ENCODE results near the gene CD99.

CD99 gene

DNA sequence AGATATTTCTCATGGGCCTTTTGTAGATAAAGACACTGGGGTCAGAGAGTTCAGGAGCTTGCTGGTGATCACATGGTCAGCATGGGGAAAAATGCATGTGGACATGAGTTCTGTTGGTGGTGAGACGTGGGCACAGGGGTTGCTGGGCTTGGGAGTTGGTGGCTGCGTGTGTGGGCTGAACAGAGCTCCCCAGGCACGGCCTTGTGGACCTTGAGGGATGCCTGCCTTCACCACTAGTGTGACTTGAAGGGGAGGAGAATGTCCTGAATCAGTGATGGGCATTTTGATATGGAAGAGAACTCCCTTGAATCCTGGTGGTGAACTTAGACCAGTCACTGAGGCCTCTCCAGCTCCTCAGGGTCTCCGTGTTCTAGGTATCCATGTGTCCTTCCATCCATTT, 8.9 kb downstream of the CD99 start:
- no peaks in the 10 kb centered on the region for H3K4me1 ChIP-seq (ENCODE audit: control insufficient read depth, insufficient read depth, low read length)
- no peak overlapping the region for H3K4me3 ChIP-seq (ENCODE audit: low read depth, low read length)
- no peaks in the 10 kb centered on the region for H3K9me3 ChIP-seq (ENCODE audit: control insufficient read depth, insufficient read depth, low read depth, low read length)
- ChIA-PET CTCF (no interaction called here), POLR2A (no interaction called here)
- no peak for TF ChIP-seq ZNF391 (tag by site-specific recombination; IDR thresholded peaks at IDR 0.05; ENCODE audit: borderline replicate concordance, low read depth)
- TF ChIP-seq, protein P1, sequence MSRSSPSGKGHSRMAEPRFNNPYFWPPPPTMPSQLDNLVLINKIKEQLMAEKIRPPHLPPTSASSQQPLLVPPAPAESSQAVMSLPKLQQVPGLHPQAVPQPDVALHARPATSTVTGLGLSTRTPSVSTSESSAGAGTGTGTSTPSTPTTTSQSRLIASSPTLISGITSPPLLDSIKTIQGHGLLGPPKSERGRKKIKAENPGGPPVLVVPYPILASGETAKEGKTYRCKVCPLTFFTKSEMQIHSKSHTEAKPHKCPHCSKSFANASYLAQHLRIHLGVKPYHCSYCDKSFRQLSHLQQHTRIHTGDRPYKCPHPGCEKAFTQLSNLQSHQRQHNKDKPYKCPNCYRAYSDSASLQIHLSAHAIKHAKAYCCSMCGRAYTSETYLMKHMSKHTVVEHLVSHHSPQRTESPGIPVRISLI (tag by site-specific recombination; IDR thresholded peaks at IDR 0.05) = no peak
- no peak for TF ChIP-seq SCRT2 (tag by site-specific recombination; IDR thresholded peaks at IDR 0.05)
- TF ChIP-seq, protein P2, sequence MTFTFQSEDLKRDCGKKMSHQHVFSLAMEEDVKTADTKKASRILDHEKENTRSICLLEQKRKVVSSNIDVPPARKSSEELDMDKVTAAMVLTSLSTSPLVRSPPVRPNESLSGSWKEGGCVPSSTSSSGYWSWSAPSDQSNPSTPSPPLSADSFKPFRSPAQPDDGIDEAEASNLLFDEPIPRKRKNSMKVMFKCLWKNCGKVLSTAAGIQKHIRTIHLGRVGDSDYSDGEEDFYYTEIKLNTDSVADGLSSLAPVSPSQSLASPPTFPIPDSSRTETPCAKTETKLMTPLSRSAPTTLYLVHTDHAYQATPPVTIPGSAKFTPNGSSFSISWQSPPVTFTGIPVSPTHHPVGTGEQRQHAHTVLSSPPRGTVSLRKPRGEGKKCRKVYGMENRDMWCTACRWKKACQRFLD (tag by site-specific recombination; IDR thresholded peaks at IDR 0.05) = no peak
- TF ChIP-seq, protein P3, sequence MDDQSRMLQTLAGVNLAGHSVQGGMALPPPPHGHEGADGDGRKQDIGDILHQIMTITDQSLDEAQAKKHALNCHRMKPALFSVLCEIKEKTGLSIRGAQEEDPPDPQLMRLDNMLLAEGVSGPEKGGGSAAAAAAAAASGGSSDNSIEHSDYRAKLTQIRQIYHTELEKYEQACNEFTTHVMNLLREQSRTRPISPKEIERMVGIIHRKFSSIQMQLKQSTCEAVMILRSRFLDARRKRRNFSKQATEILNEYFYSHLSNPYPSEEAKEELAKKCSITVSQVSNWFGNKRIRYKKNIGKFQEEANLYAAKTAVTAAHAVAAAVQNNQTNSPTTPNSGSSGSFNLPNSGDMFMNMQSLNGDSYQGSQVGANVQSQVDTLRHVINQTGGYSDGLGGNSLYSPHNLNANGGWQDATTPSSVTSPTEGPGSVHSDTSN (CRISPR knock-in tag; IDR thresholded peaks at IDR 0.05) = no peak
- TF ChIP-seq GLI4 (tag by site-specific recombination; IDR thresholded peaks at IDR 0.05) = no peak
- H3K36me3 ChIP-seq (ENCODE audit: control insufficient read depth in 2 of 2, insufficient read depth in 1 of 2, low read length in 2 of 2) = peaks cover 8 to 13% of the 10 kb centered on the region in 2 experiments; a peak in 2 of 3 replicates
- H3K27ac ChIP-seq (ENCODE audit: extremely low read depth, low read depth, low read length) = no peak overlapping the region

DNA sequence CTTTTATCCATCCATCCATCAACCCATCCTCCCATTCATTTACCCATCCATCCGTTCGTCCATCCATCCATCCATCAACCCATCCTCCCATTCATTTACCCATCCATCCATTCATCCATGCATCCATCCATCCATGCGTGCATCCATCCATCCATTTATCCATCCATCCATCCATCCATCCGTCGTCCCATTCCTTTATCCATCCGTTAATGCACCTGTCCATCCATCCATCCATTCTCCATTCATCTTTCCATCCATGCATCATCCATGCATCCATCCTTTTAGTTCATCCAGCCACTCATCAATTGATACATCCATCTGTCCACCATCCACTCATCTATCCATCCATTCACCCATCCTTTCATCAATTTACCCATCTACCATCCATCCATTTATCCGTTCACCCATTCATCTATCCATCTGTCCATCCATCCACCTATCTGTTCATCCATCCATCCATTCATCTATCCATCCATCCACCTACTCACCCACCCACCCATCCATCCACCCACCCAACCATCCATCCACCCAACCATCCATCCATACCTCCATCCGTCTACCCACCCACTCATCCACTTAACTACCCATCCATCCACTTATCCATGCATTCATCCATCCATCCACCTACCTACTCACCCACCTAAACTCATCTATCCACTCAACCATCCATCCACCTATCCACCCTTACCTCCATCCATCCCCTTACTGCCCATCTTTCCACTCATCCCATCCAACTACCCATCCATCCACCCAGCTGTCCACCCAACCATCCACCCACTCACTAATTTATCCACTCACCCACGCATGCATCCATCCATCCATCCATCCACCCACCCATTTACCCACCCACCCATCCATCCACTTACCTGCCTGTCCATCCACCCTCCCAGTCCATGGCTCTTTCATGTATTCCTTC, 9.6 kb downstream of the CD99 start:
- POLR2A ChIA-PET = no interaction called here
- Histone ChIP-seq H3K9me3 (ENCODE audit: control insufficient read depth, insufficient read depth, low read depth, low read length) (no peaks in the 10 kb centered on the region), H3K27ac (ENCODE audit: extremely low read depth, low read depth, low read length) (no peak overlapping the region), H3K4me1 (ENCODE audit: control insufficient read depth, insufficient read depth, low read length) (no peaks in the 10 kb centered on the region), H3K36me3 (ENCODE audit: control insufficient read depth in 2 of 2, insufficient read depth in 1 of 2, low read length in 2 of 2) (peaks cover 8 to 13% of the 10 kb centered on the region in 2 experiments; a peak in 2 of 3 replicates), H3K4me3 (ENCODE audit: low read depth, low read length) (no peak overlapping the region)
- TF ChIP-seq KLF16 (tag by site-specific recombination; IDR thresholded peaks at IDR 0.05) (no peak), ZNF792 (tag by site-specific recombination; IDR thresholded peaks at IDR 0.05) (no peak), TCF7L2 (IDR thresholded peaks at IDR 0.05; ENCODE audit: borderline replicate concordance, low read depth, low read length) (no peak), ZNF274 (IDR thresholded peaks at IDR 0.05; ENCODE audit: low read length) (no peak), ZNF274 (tag by site-specific recombination; IDR thresholded peaks at IDR 0.05; ENCODE audit: borderline replicate concordance) (no peak), EGR2 (tag by site-specific recombination; IDR thresholded peaks at IDR 0.05; ENCODE audit: low read depth) (peak; percentile 100), ZBTB17 (tag by site-specific recombination; IDR thresholded peaks at IDR 0.05) (peak; percentile 97), ZNF416 (tag by site-specific recombination; IDR thresholded peaks at IDR 0.05) (no peak), YY2 (tag by site-specific recombination; IDR thresholded peaks at IDR 0.05) (no peak), ZFHX2 (tag by site-specific recombination; conservative IDR thresholded peaks at IDR 0.05) (peak; percentile 91), ZNF366 (tag by site-specific recombination; conservative IDR thresholded peaks at IDR 0.05) (peak; percentile 95)
- TF ChIP-seq, protein P4, sequence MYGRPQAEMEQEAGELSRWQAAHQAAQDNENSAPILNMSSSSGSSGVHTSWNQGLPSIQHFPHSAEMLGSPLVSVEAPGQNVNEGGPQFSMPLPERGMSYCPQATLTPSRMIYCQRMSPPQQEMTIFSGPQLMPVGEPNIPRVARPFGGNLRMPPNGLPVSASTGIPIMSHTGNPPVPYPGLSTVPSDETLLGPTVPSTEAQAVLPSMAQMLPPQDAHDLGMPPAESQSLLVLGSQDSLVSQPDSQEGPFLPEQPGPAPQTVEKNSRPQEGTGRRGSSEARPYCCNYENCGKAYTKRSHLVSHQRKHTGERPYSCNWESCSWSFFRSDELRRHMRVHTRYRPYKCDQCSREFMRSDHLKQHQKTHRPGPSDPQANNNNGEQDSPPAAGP (tag by site-specific recombination; IDR thresholded peaks at IDR 0.05) = no peak
- TF ChIP-seq, protein P5, sequence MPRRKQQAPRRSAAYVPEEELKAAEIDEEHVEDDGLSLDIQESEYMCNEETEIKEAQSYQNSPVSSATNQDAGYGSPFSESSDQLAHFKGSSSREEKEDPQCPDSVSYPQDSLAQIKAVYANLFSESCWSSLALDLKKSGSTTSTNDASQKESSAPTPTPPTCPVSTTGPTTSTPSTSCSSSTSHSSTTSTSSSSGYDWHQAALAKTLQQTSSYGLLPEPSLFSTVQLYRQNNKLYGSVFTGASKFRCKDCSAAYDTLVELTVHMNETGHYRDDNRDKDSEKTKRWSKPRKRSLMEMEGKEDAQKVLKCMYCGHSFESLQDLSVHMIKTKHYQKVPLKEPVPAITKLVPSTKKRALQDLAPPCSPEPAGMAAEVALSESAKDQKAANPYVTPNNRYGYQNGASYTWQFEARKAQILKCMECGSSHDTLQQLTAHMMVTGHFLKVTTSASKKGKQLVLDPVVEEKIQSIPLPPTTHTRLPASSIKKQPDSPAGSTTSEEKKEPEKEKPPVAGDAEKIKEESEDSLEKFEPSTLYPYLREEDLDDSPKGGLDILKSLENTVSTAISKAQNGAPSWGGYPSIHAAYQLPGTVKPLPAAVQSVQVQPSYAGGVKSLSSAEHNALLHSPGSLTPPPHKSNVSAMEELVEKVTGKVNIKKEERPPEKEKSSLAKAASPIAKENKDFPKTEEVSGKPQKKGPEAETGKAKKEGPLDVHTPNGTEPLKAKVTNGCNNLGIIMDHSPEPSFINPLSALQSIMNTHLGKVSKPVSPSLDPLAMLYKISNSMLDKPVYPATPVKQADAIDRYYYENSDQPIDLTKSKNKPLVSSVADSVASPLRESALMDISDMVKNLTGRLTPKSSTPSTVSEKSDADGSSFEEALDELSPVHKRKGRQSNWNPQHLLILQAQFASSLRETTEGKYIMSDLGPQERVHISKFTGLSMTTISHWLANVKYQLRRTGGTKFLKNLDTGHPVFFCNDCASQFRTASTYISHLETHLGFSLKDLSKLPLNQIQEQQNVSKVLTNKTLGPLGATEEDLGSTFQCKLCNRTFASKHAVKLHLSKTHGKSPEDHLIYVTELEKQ (tag by site-specific recombination; IDR thresholded peaks at IDR 0.05; ENCODE audit: borderline replicate concordance) = no peak
- TF ChIP-seq, protein P2 (tag by site-specific recombination; IDR thresholded peaks at IDR 0.05) = no peak
- TF ChIP-seq, protein P6, sequence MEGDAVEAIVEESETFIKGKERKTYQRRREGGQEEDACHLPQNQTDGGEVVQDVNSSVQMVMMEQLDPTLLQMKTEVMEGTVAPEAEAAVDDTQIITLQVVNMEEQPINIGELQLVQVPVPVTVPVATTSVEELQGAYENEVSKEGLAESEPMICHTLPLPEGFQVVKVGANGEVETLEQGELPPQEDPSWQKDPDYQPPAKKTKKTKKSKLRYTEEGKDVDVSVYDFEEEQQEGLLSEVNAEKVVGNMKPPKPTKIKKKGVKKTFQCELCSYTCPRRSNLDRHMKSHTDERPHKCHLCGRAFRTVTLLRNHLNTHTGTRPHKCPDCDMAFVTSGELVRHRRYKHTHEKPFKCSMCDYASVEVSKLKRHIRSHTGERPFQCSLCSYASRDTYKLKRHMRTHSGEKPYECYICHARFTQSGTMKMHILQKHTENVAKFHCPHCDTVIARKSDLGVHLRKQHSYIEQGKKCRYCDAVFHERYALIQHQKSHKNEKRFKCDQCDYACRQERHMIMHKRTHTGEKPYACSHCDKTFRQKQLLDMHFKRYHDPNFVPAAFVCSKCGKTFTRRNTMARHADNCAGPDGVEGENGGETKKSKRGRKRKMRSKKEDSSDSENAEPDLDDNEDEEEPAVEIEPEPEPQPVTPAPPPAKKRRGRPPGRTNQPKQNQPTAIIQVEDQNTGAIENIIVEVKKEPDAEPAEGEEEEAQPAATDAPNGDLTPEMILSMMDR (tag by site-specific recombination; IDR thresholded peaks at IDR 0.05) = no peak
- CTCF ChIA-PET = no interaction called here
